Stimulated activated CD4-positive, alpha-beta T cell treated with anti-CD3 and anti-CD28 coated beads, Interleukin-12 subunit alpha, Interleukin-12 subunit beta, amount 100 ng/mL, for 48 hours (primary cell): ENCODE results near the gene CT45A3.
"Not testable (repeated sequence)": the region's sequence is repeated elsewhere in the genome, so short reads cannot be mapped to it uniquely, and the experiment has no call there.

ENCODE experiments used
- DNase-seq, 3 donors: peaks; one replicate each; pipeline ENCODE4 v3.0.0-alpha.2; 2020; ENCODE audit warnings: low read depth in 2 of 3, low spot score in 1 of 3

CT45A3 gene

GRCh38 chrX:135768091-135768490 lies at the start of gene CT45A3:
Gene CT45A3 (minus strand): TSS chrX:135768191. CDS start chrX:135764444, 3,747 bp downstream.
- DNase-seq = not testable (repeated sequence)

- DNase-seq = not testable (repeated sequence)
Observed at GRCh38 chrX:135802687-135803086, 34.7 kb upstream of the CT45A3 start, which contains the start of gene CT45A6. Gene CT45A6 (minus strand): TSS chrX:135802787. CDS start chrX:135798993, 3,794 bp downstream.

- not testable (repeated sequence) for DNase-seq
Observed at GRCh38 chrX:135785403-135785802, 17.4 kb upstream of the CT45A3 start, which contains the start of gene CT45A5. Gene CT45A5 (minus strand): TSS chrX:135785503. CDS start chrX:135781729, 3,774 bp downstream.

GRCh38 chrX:135744739-135745138 lies 23.3 kb downstream of the CT45A3 start:
- DNase-seq = not testable (repeated sequence)

- no peak for DNase-seq
Observed at GRCh38 chrX:135741192-135741715, 26.7 kb downstream of the CT45A3 start.

- peak; percentile 23 to 51 (median 40) for DNase-seq
Observed at GRCh38 chrX:135740681-135741149, 27.3 kb downstream of the CT45A3 start.

- no peak for DNase-seq
Observed at GRCh38 chrX:135737366-135738071, 30.5 kb downstream of the CT45A3 start.

- not testable (repeated sequence) for DNase-seq
Observed at GRCh38 chrX:135734666-135735065, 33.3 kb downstream of the CT45A3 start.

GRCh38 chrX:135713795-135714194 lies 54.2 kb downstream of the CT45A3 start:
- DNase-seq = no peak

- peak; percentile 20 to 37 (median 22) for DNase-seq
Observed at GRCh38 chrX:135713183-135713689, 54.8 kb downstream of the CT45A3 start, which contains the start of gene CT45A1. Gene CT45A1 (plus strand): TSS chrX:135713639. CDS start chrX:135718941, 5,302 bp downstream.
